ENCODE measurements around the gene LRRC2.

DNA sequence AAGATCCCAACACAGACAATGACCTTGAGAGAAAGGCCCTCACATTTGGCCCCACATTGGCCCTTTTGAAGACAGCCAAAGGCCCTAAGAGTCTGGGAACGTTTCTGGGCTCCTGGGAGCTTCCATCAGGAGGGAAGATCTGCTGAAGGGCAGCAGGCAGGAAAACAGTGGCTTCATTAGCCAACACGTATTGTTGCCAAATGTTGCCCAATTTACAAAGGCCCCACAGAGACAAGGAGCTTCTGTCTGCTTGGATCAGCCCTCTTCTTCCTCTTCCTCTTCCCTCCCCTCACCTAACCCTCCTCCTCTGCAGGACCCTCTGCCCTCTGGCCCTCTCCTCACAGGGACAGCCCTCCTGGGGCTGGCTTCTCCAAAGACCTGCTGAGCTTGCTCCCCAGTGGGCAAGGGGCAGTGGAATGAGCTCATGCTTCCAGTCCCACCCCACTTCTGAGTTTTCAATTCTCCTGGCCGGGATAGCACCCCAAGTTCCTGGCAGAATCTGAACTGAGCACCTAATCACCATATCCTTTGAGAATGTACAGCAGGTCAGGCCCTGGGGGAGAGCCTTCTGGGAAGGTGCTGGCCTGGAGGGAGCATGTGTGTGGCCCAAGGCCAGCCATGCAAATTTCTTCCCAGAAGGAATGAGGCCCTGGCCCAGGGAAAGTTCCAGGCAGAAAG, 96.3 kb downstream of the LRRC2 start:
- TF ChIP-seq CTCF (IDR thresholded peaks at IDR 0.05; ENCODE audit: low read length) (no peak), EZH2 (optimal IDR thresholded peaks at IDR 0.05; ENCODE audit: low read depth, low read length) (no peak), EZH2phosphoT487 (IDR thresholded peaks at IDR 0.05; ENCODE audit: low read length) (no peak)
